Motor neuron (in vitro differentiated cells): ENCODE measurements around the gene MTA1. TPM values are rescaled to one million over a fixed set of nuclear protein-coding genes. Genes with fewer than 3 reads are reported as not detected.

Source experiments
- ATAC-seq, 8 experiments: fragments of 200-7000 bp; cut with Tn5 transposase; replicated peaks in 6 of 8; 2 replicates each; pipeline ENCODE4 v1.8.0; 2021; ENCODE audit warnings: mild to moderate bottlenecking in 8 of 8, moderate library complexity in 8 of 8
- H3K27ac ChIP-seq, 2 donors: fragments of 250-450 bp; sonication (Bioruptor Pico); 2 replicates each; pipeline ENCODE4 v1.9.0; 2021; ENCODE audit warnings: antibody characterized with exemption in 2 of 2, mild to moderate bottlenecking in 2 of 2, moderate library complexity in 1 of 2
- H3K4me1 ChIP-seq, 2 donors: fragments of 250-450 bp; sonication (Bioruptor Pico); replicated peaks in 1 of 2; 2 replicates each; pipeline ENCODE4 v1.6.1; 2021; ENCODE audit warnings: antibody characterized with exemption in 2 of 2, mild to moderate bottlenecking in 2 of 2, moderate library complexity in 1 of 2
- H3K4me3 ChIP-seq, 5 donors: fragments of 250-450 bp; sonication (Bioruptor Pico); 2 replicates each; pipeline ENCODE4 v1.9.0; 2021; ENCODE audit warnings: antibody characterized with exemption in 5 of 5, mild to moderate bottlenecking in 5 of 5, moderate library complexity in 4 of 5
- WGBS, 10 experiments: fragments of 450-650 bp; shearing (Covaris generic); methylation state at CpG; one replicate each; pipeline ENCODE4 v1.0.0; 2022; 5-methylcytosine and 5-hydroxymethylcytosine counted together
- in situ Hi-C, 9 experiments: fragments of 400-800 bp; cut with MboI; loops; one replicate each; pipeline ENCODE4 v1.15.0; 2021; ENCODE audit warnings: low sequenced_read_pairs in 9 of 9, low pct_unique_long_range_greater_than_20kb in 2 of 9; ENCODE audit not compliant: unreplicated experiment in 9 of 9
- total RNA-seq, 8 experiments: library from RNA; unstranded; fragments of 300-600 nt; gene quantifications; 2 replicates each; pipeline versions ENCODE4 v1.2.3 to v1.2.4, GENCODE V29; 2022

The MTA1 gene
- total RNA-seq, 8 experiments from 2014 or later = 27.1 to 101 (median 52.4) TPM

DNA sequence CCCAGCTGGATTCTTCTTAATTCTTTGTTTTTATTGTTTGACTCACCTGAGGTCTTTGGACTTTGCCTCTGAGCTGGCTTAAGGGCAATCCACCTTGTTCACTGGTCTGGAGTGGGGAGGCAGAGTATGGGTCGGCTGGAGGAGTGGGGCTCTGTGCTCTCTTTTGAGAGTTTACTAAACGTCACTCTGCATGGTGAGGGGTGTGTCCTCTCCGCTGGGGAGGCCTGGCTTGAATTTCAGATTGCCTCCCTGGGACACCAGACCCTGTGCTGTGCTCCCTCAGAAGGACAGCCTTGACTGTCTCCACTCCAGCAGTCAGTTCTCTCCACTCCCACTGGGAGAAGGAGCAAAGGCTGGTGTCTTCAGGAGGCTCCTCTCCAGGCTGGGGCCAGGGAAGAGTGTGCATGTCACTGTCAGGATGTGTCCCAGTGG, 1.9 kb upstream of the MTA1 start:
- Histone ChIP-seq H3K4me3 (no peak overlapping the region), H3K4me1 (peaks cover 24 to 27% of the 10 kb centered on the region in 2 donors), H3K27ac (no peak overlapping the region)
- 67 to 83% (median 80%) methylated on average over 1 to 2 of the region's 3 CpGs; no CpG with 5 or more reads in 5 of the 10 experiments for WGBS, 10 experiments
- in situ Hi-C loops = no loop called here
- ATAC-seq = no peak

DNA sequence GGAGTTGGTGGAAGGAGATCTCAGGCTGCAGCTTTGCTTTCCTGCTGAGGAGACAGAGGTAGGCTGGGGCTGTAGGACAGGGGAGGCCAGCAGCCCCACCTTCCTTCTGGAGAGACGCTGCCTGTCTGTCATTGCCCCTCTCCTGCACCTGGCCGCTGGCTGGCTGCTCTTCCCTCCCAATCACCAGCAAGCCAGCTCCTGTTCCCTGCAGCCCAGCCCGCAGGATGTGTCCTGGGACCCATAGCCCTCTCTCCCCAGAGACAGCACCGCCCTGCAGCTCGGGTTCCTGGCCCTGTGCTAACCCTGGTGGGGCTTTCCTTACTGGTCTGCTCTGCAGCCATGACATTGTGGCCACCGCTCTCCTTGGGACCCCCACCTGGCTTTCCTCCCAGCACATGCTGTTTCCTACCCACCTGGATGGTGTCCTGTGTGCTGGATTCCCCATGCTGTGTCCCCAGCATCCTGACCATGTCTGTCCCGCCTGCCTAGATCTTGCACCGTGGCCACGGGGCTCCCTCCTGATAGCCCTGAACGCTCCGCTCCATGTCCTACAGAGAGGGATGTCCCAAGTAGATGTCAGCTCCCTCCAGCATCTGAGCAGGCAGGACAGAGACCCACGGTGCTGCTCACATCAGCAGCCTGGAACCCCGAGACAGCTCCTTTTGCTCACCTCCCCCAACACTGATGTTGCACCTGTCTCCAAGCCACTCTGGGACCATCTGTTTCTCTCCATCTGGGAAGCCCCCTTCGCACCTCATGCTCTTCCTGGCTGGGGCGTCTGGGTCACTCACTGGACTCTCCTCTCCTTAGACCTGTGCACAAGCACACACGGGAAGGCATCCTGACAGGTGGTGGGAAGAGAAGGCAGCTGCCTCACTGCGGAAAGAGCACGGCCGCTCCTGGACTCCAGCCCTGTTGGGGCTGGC, 1.1 kb upstream of the MTA1 start:
- 67 to 100% (median 87%) methylated on average over 1 to 10 of the region's 19 CpGs; no CpG with 5 or more reads in 3 of the 10 experiments for WGBS, 10 experiments
- no peak for ATAC-seq
- H3K27ac ChIP-seq = peak overlapping the region in 1 of 2 donors; percentile 89
- in situ Hi-C loops = no loop called here
- peak overlapping the region; percentile 45 to 98 (median 76) for H3K4me3 ChIP-seq
- peaks cover 24 to 27% of the 10 kb centered on the region in 2 donors for H3K4me1 ChIP-seq

DNA sequence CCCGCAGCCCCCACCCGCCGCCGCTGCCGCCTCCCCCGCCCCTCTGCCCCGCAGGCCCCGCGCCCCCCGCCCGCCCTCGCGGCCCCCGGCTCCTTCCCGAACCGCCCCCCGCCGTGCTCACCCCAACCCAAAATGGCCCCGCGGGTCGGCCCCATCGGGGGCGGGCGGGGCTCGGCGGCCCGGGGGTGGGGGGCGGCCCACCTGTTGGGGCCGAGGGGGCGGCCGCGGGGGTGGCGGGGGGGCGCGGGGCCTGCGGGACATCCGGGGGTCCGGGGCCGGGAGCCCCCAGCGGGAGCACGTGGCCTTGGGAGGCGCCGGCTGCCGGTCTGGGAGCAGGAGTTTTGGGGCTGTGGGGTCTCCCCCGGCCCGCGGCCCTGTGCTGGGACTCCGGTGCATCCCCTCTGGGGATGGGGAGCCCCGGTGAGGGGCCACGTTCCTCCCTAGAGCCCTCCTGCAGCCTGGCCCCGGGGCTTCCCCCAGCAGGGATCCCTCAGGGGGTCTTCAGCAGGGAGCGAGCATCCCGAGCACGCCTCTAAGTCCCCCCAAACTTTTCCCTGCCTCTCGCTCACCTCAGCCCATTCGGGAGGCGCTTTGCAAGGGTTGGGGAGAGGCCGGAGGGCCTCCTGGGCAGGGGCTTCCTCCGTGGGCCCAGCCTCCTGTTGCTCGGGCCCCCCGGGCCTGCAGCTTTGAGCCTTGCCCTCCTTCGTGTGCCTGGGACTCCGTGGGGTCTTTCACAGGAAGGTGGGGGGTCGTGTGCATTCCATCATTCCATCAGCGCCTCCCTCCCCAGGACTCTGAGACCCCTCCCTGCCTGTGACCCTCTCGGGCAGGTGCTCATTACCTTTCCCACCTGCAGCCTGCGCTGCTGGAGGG, 710 bp downstream of the MTA1 start:
- no CpG with 5 or more reads among the region's 67 CpGs for WGBS, 10 experiments
- peak overlapping the region; percentile 45 to 98 (median 76) for H3K4me3 ChIP-seq
- peak overlapping the region; percentile 35 to 89 for H3K27ac ChIP-seq
- ATAC-seq = peak in 6 of 8 experiments; percentile 3 to 29 (median 13)
- peaks cover 22 to 23% of the 10 kb centered on the region in 2 donors for H3K4me1 ChIP-seq
- in situ Hi-C loops = no loop called here

DNA sequence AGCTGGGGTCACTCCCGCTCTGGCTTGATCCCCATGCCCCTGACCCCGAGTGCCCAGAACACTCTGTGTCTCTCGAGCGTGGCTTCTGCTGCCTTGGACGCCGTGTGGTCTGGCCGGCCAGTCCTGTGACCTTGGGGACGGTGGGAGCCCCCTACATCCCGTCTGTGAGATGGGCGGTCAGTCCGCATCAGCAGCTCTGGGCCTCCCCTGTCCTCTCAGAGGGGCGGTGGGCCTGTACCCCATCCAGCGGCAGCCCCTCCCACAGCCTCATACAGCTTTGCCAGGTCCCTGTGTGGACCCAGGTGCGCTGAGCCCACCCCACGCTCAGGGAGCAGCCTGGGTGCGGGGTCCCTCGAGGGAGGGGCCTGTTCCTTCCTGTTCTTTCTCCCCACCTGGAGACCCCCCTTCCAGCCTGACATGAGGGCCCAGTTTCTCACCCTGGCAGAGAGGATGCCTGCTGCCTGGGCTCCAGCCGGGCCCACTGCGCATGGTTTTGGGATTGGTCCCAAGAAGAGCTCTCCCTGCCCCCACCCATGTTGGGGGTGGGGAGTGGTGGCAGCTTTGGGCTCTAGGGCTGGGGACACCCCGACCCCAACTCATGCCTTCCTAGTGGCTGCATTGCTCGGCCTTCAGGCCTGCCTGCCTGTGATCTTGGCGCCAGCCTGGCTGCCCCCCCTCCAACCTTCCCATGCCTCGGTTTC, 1.5 kb downstream of the MTA1 start:
- Histone ChIP-seq H3K27ac (peak overlapping the region in 1 of 2 donors; percentile 89), H3K4me1 (peaks cover 20% of the 10 kb centered on the region in 2 donors), H3K4me3 (peak overlapping the region; percentile 45 to 98 (median 76))
- 39 to 41% (median 40%) methylated on average over 2 to 12 of the region's 23 CpGs; no CpG with 5 or more reads in 7 of the 10 experiments for WGBS, 10 experiments
- ATAC-seq = peak in 5 of 8 experiments; percentile 5 to 12 (median 8)
- in situ Hi-C loops = no loop called here

DNA sequence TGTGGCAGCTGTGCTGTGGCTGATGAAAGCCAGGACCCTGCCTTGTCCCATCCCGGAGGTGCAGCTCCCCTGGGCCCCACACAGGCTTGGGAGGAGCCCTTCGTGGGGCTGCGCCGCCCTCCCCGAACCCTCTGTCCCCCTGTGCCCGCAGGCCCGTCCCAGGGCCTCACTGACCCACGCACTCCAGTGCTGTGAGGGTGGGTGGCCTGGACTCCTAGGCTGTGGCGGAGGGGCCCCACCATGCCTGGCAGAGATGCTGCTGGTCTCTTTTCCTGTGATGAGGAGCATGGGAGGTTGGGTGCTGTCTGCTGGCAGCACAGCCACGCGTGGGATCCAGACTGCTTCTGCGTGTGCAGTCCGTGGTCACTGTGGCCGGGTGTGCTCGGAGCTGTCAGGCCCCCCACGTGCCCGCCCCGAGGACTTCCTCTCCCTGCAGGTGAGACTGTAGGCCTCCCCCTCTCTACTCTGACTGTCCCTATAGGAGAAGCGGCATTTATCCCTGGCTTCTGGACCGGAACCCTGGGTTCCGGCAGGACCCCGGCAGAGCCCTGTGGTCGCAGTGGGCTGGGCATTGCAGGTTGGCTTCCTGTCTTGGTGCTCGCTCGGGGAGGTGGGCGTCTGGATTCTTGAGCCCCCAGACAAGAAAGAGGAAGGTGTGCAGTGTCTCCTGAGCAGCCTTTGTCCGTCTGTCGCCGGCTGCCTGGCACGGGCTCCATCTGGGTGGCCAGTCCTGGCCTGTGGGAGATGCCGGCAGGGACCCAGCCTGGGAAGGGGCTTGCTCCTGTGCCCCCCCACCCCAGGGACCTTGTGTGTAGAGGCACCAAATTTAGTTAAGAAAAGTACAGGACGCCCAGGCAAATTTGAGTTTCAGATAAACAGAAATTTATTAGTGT, 2.3 kb downstream of the MTA1 start:
- peak in 2 of 8 experiments; percentile 2 to 5 for ATAC-seq
- in situ Hi-C loops = no loop called here
- Histone ChIP-seq H3K27ac (no peak overlapping the region), H3K4me1 (peaks cover 20% of the 10 kb centered on the region in 2 donors), H3K4me3 (no peak overlapping the region)
- WGBS, 10 experiments = 80 to 100% (median 92%) methylated on average over 1 to 7 of the region's 32 CpGs; no CpG with 5 or more reads in 6 of the 10 experiments

DNA sequence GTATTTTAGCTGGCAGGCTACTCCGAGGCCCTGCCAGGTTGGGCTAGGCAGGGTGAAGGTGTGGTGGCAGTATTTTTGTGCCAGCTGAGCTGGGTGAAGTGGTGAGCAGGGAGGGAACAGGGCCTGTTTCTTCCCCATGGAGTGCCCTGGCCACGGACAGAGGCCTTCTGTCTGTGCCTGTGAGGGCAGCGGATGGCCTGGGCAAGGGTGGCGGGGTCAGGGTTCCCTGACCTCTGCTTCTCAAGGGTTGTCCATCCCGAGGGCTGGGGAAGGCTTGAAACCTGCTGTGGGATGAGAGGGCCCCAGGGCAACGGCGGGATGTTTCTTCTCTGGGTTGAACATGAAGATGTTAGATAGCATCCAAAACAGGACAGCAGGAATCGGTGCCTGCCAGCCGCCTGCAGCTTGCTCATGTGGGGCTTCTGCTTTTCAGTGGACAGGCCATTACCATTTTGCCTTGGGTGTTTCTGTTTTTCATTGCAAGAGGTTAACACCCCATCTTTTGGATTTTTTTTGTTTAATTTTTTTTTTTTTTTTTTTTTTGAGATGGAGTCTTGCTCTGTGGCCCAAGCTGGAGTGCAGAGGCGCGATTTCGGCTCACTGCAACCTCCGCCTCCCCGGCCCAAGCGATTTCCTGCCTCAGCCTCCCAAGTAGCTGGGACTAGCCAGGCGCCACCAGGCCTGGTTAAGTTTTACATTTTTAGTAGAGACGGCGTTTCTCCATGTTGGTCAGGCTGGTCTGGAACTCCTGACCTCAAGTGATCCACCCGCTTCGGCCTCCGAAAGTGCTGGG, 3.3 kb downstream of the MTA1 start:
- 22 to 100% (median 87%) methylated on average over 2 to 10 of the region's 21 CpGs; no CpG with 5 or more reads in 1 of the 10 experiments for WGBS, 10 experiments
- no peak overlapping the region for H3K27ac ChIP-seq

DNA sequence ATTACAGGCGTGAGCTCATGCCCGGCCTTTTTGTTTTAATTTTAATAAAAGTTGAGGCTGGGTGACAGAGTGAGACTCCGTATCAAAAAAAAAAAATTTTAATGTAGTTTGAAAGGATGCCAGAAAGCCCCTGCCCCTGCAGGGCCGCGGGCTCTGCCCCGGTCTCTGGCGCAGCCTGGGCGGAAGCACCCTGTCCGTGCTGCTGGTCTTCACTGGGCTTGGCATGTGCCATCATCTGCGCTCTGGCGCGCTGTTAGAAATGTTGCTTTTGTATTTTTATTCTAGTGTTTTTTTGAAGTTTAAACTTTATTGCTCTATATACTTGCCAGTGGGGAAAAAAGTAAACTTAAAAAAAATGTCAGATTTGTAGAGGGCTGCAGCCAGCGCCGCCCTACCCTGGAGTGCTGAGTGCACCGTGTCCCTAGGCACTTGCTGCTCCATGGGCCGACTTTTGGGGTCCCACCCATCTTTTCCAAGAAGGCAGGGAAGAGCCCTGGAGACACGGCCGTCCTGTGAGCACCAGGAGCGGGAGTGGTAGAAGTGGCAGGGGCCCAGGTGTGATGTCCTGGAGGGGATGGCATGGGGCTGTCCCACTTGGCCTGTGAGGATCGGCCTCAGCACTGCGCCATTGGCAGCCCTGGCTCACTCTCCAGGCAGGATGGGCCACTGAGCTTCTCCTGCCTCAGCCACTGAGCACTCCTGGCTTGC, 4.0 kb downstream of the MTA1 start:
- no peak overlapping the region for H3K4me3 ChIP-seq
- WGBS, 10 experiments = 60 to 98% (median 96%) methylated on average over 1 to 14 of the region's 21 CpGs; no CpG with 5 or more reads in 2 of the 10 experiments
- no peak for ATAC-seq
- in situ Hi-C loops = no loop called here
- peaks cover 16 to 19% of the 10 kb centered on the region in 2 donors for H3K4me1 ChIP-seq
- H3K27ac ChIP-seq = no peak overlapping the region

More for the DNA sequence above, 3.3 kb downstream of the MTA1 start:
- in situ Hi-C loops = no loop called here
- Histone ChIP-seq H3K4me1 (peaks cover 20% of the 10 kb centered on the region in 2 donors), H3K4me3 (no peak overlapping the region)
- peak in 1 of 8 experiments; percentile 11 for ATAC-seq

DNA sequence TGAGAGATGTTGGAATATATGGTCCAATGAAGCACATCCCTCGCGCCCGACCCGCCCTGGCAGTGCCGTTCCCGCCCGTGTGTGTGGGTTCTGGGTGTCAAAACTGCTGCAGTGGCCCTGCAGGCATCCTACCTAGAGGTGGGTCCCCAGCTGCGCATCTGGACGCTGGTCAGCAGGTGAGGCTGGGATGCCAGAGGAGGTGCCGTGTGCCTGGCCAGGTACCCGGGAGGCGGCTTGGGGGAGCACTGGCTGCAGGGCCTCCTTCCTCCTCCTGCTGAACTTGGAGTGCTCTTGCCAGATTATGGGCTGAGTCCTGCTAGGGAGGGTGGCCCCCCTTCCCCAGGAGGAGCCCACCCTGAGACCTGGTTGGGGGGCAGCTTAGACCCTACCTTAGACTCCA, 5.2 kb downstream of the MTA1 start:
- ATAC-seq = no peak
- H3K4me1 ChIP-seq = peaks cover 9 to 12% of the 10 kb centered on the region in 2 donors
- no peak overlapping the region for H3K4me3 ChIP-seq
- 100% methylated on average over 1 to 3 of the region's 12 CpGs; no CpG with 5 or more reads in 7 of the 10 experiments for WGBS, 10 experiments
- H3K27ac ChIP-seq = no peak overlapping the region
- in situ Hi-C loops = no loop called here

DNA sequence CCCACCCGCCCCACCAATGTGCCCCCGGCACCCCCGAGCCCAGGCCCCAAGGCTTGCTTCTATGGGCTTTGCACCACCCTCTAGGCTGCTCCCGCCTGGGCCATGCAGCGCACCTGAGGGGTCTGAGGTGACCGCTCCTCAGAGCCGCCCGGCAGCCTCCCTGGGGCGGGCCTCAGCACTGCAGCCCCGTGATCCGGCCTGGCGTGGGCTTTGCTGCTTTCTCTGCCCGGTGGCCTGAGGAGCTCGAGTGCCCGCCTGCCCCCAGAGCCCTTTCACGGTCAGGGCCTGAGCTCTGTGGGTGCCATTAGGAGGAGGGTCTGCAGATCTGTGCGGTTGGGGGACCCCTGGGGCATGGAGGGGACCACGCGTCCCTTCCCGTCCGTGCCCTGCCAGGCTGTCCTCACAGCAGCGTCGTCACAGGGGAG, 6.2 kb downstream of the MTA1 start:
- no peak overlapping the region for H3K27ac ChIP-seq
- no peak overlapping the region for H3K4me3 ChIP-seq
- ATAC-seq = no peak
- H3K4me1 ChIP-seq = peaks cover 6 to 11% of the 10 kb centered on the region in 2 donors
- 87% methylated on average over 3 of the region's 23 CpGs; no CpG with 5 or more reads in 9 of the 10 experiments for WGBS, 10 experiments
- in situ Hi-C loops = no loop called here

DNA sequence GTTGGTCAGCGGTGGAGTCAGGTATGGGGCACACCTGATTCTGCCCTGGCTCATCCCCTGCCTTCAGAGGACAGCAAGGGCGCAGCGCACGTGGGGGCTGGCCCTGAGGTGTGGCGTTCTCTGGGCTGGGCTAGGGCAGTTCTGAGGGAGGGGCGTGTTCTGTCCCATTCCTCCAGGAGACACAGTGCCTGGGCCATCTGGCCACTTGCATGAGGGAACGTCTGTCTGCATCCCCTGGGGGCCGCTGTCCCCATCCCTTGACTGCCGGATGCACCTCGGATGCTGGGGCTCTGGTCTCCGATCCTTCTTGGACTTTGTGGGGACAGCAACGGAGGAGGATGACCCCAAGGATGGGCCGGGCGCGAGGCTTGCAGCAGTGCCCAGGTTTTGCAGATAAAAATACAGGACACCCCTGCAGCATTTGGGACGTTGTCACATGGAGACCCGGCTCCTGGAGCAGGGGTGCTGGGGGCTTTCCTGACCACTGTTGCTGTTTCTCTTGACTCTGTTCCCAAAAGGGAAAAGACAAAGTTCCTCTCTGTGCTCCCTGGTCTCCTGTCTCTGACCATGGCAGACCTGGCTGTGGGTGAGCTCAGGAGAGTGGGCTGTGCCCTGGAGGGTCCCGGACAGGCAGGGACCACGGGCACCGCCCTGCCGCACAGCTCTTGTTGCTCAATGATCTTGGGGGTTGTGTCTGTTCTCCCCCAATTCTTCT, 6.9 kb downstream of the MTA1 start:
- no peak overlapping the region for H3K27ac ChIP-seq
- 80 to 100% (median 93%) methylated on average over 1 to 14 of the region's 21 CpGs; no CpG with 5 or more reads in 5 of the 10 experiments for WGBS, 10 experiments
- ATAC-seq = no peak
- no peak overlapping the region for H3K4me3 ChIP-seq
- peaks cover 0 to 4% of the 10 kb centered on the region in 2 donors for H3K4me1 ChIP-seq
- in situ Hi-C loops = no loop called here
